HG02840 (cell line): ENCODE data around the gene C10orf62.
"Not testable (repeated sequence)": the region's sequence is repeated elsewhere in the genome, so short reads cannot be mapped to it uniquely, and the experiment has no call there.

Experiments used
- ATAC-seq: cut with Tn5 transposase; IDR thresholded peaks from one replicate; pipeline ENCODE4 v1.9.1; 2021; ENCODE audit warnings: mild to moderate bottlenecking, moderate library complexity, moderate number of reproducible peaks; ENCODE audit not compliant: unreplicated experiment, low FRiP score

Gene C10orf62

GRCh38 chr10:97618285-97618684 is 28.8 kb downstream of the C10orf62 start:
- no peak for ATAC-seq

GRCh38 chr10:97618733-97619132 is 29.2 kb downstream of the C10orf62 start:
- no peak for ATAC-seq

- ATAC-seq: no peak
Measured at GRCh38 chr10:97623277-97623676, 33.8 kb downstream of the C10orf62 start.

- ATAC-seq: no peak
Measured at GRCh38 chr10:97627731-97628130, 38.2 kb downstream of the C10orf62 start.

GRCh38 chr10:97628228-97628627 is 38.7 kb downstream of the C10orf62 start:
- ATAC-seq: no peak

- ATAC-seq: no peak
Measured at GRCh38 chr10:97629289-97629688, 39.8 kb downstream of the C10orf62 start.

GRCh38 chr10:97631098-97631497 is 41.6 kb downstream of the C10orf62 start:
- no peak for ATAC-seq

GRCh38 chr10:97632949-97633884 is 43.7 kb downstream of the C10orf62 start, which contains the start of gene MORN4:
Gene MORN4, minus strand, starts transcription at chr10:97633500. Its CDS starts 13,847 bp downstream, at chr10:97619653.
- peak; percentile 96 for ATAC-seq

GRCh38 chr10:97633921-97634320 is 44.4 kb downstream of the C10orf62 start:
- ATAC-seq: no peak

- ATAC-seq: no peak
Measured at GRCh38 chr10:97635577-97635976, 46.1 kb downstream of the C10orf62 start.

- ATAC-seq: not testable (repeated sequence)
Measured at GRCh38 chr10:97639090-97639489, 49.6 kb downstream of the C10orf62 start.

GRCh38 chr10:97640174-97640867 is 50.8 kb downstream of the C10orf62 start, which contains the start of gene PI4K2A:
Gene PI4K2A, plus strand, starts transcription at chr10:97640671. Its CDS starts 72 bp downstream, at chr10:97640743.
- ATAC-seq: peak; percentile 99
